ENCODE results near the gene GABBR2. TPM values are rescaled to one million over a fixed set of nuclear protein-coding genes. Genes with fewer than 3 reads are reported as not detected.

Gene GABBR2
- total and polyA plus RNA-seq, 4 donors, result 20.0 to 140 (median 93.3) TPM

DNA sequence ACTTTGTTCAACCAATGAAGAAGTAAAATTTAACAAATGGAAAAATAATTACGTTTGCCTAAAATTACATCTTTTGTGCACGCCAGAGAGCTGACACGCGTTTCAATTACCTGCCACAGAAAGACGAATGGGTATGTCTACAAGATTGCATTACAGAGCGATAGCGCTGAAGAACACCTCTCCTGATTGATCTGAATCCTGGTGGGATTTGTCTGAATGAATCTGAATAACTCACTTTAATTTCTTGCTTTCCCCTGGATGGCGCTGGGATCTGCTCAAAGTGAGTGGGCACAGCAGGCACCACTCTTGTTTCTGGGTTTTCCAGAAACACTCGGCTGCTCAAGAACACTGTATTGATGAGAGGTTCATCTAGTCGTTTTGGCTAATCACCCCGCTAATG, 304.5 kb downstream of the GABBR2 start:
- peaks cover 1% of the 10 kb centered on the region for H3K36me3 ChIP-seq (ENCODE audit: control insufficient read depth, insufficient read depth, low read length)
- no peaks in the 10 kb centered on the region for H3K9me3 ChIP-seq (ENCODE audit: control insufficient read depth, insufficient read depth, low read length)
- WGBS (ENCODE audit: insufficient coverage), result 64% methylated on average over 5 of the region's 11 CpGs
- H3K4me3 ChIP-seq (ENCODE audit: low read depth, low read length), result no peak overlapping the region
- no peak overlapping the region for H3K27ac ChIP-seq (ENCODE audit: low read depth, low read length)
- no peaks in the 10 kb centered on the region for H3K27me3 ChIP-seq (ENCODE audit: control insufficient read depth, insufficient read depth, low read length)
- H3K4me1 ChIP-seq (ENCODE audit: control insufficient read depth, insufficient read depth, low read length), result peaks cover 6% of the 10 kb centered on the region
- peak in 1 of 6 donors; percentile 54 for DNase-seq (ENCODE audit: low read depth in 4 of 6, low spot score in 6 of 6)

DNA sequence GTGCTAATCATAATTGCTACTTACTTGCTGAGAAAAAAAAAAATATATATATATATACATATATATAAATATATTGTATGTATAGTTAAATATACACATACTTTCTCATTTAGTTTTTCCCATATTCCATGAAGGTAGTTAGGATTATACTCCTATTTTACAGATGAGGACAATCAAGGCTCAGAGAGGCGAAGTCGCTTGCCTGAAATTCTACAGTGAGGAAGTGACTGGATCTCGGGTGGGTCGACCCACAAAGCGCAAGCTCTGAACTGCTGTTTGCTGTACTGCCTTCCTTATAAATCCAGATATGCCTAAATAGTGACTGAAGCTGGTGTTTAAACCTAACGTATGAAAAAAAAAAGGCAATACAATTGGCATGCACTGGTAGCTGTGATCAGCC, 305.0 kb downstream of the GABBR2 start:
- 81% methylated on average over 3 of the region's 6 CpGs for WGBS (ENCODE audit: insufficient coverage)
- peaks cover 6% of the 10 kb centered on the region for H3K4me1 ChIP-seq (ENCODE audit: control insufficient read depth, insufficient read depth, low read length)
- no peak for DNase-seq (ENCODE audit: low read depth in 4 of 6, low spot score in 6 of 6)
- H3K4me3 ChIP-seq (ENCODE audit: low read depth, low read length), result no peak overlapping the region
- H3K27ac ChIP-seq (ENCODE audit: low read depth, low read length), result no peak overlapping the region
- no peaks in the 10 kb centered on the region for H3K9me3 ChIP-seq (ENCODE audit: control insufficient read depth, insufficient read depth, low read length)
- no peaks in the 10 kb centered on the region for H3K36me3 ChIP-seq (ENCODE audit: control insufficient read depth, insufficient read depth, low read length)
- H3K27me3 ChIP-seq (ENCODE audit: control insufficient read depth, insufficient read depth, low read length), result no peaks in the 10 kb centered on the region

DNA sequence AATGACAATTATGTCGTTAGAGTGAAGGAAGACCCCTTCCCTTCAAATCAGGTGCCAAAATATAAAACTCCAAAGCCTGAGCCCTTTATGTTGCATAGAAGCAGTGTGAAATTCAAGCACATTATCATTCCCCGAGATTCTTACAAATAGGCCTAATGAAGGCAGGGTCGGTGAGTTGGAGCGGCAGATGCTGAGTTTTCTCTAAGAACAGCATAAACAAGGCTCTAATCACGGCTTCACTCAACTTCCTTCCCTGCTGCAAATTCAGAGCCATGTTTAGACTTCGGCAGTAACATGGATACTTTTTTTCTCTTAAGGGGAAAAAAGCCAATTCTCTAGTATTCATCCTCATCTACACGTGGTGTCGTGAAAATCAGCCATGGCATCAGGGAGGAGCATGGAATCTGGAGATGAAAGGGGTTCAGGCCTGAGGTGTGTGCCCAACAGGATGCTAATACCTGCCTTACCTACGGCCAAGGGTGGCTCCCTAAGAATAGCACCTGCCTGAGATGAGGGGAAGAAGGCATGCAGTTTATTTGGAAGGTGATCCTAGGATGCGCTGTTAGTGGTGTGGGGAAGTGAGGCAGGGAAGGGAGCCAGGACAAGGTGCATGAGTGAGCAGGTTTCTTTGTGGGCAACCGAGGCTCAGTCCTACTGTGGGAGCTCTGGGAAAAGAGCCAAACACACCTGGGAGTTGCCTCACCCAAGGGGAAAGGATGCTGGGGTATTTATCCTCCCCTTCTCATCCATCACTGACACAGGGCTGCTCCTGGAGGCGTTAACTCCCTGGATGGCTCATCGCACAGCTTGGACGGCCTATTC, 306.5 kb downstream of the GABBR2 start:
- no peaks in the 10 kb centered on the region for H3K27me3 ChIP-seq (ENCODE audit: control insufficient read depth, insufficient read depth, low read length)
- peaks cover 6% of the 10 kb centered on the region for H3K4me1 ChIP-seq (ENCODE audit: control insufficient read depth, insufficient read depth, low read length)
- no peaks in the 10 kb centered on the region for H3K36me3 ChIP-seq (ENCODE audit: control insufficient read depth, insufficient read depth, low read length)
- peak in 2 of 6 donors; percentile 37 to 43 for DNase-seq (ENCODE audit: low read depth in 4 of 6, low spot score in 6 of 6)
- 67% methylated on average over 5 of the region's 14 CpGs for WGBS (ENCODE audit: insufficient coverage)
- H3K4me3 ChIP-seq (ENCODE audit: low read depth, low read length), result no peak overlapping the region
- no peaks in the 10 kb centered on the region for H3K9me3 ChIP-seq (ENCODE audit: control insufficient read depth, insufficient read depth, low read length)
- H3K27ac ChIP-seq (ENCODE audit: low read depth, low read length), result peak overlapping the region; percentile 5

DNA sequence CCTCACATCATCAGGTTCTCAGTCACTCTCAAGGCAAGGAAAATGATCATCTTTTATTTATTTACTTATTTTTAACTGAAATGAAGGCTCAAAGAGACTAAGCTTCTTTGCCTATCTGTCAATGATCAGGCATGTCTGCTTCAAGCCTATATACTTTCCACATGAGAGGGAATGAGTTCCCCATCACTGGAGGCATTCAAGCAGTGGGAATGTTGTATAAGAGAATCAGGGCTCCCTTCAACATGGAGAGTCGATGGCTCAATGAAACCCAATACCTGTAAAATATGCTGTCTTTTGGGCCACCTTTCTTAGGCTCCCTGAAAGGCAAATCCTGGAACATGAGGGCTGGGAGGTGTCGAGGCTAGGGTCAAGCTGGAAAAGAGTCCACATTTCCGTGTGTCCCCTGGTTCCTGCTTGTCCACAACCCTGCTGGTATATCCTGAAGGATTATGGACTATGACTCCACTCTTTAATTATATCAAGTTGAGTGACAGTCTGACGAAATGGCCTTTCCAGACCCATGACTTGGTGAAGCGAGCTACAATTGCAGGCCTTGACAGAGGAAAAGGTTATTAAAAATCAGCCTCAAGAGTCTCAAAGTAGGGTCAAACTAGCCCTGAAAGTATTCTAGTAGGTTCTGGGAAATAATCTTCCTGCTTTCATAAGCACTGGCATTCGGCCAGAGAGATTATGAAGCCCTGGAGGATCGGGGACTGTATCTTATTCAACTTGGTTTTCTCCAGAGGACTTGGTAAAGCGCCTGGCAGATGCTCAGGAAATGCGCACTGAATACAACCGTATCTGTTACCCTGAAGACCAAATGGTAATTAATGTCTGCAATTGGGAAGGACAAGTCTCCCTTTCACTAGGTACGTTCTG, 307.4 kb downstream of the GABBR2 start:
- Histone ChIP-seq H3K27ac (ENCODE audit: low read depth, low read length) (peak overlapping the region; percentile 5), H3K4me1 (ENCODE audit: control insufficient read depth, insufficient read depth, low read length) (peaks cover 6% of the 10 kb centered on the region), H3K4me3 (ENCODE audit: low read depth, low read length) (no peak overlapping the region), H3K36me3 (ENCODE audit: control insufficient read depth, insufficient read depth, low read length) (no peaks in the 10 kb centered on the region), H3K9me3 (ENCODE audit: control insufficient read depth, insufficient read depth, low read length) (no peaks in the 10 kb centered on the region), H3K27me3 (ENCODE audit: control insufficient read depth, insufficient read depth, low read length) (no peaks in the 10 kb centered on the region)
- DNase-seq (ENCODE audit: low read depth in 4 of 6, low spot score in 6 of 6), result peak in 3 of 6 donors; percentile 24 to 88 (median 35)
- 43% methylated on average over 6 of the region's 11 CpGs for WGBS (ENCODE audit: insufficient coverage)

DNA sequence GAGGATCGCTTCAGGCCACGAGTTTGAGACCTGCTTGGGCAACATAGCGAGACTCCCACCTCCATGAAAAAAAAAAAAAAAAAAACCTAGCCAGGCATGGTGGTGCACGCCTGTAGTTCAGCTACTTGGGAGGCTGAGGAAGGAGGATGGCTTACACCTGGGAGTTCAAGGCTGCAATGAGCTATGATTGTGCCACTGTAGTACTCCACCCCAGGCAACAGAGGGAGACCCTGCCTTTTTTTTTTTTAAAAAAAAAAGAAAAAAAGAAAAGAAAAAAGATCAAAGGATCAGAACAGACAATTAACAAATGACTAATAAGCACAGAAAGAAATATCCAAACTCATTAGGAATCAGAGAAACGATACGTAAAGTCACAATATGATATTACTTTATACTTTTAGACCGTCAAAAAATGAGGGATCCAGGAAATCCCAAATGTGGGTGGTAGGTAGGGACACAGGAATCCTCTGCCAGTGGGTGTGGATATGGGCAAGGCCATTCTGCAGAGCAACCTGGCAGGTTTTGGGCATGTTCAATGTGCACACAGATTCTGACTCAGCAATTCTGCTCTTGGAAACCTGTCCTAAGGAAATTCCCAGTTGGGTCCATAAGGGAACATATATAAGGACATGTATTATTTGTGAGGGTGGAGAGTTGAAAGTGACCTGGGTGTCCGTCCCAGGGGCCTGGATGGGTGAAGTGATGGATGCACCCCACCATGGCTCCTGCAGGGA, 308.6 kb downstream of the GABBR2 start:
- no peak for DNase-seq (ENCODE audit: low read depth in 4 of 6, low spot score in 6 of 6)
- Histone ChIP-seq H3K4me3 (ENCODE audit: low read depth, low read length) (no peak overlapping the region), H3K27me3 (ENCODE audit: control insufficient read depth, insufficient read depth, low read length) (no peaks in the 10 kb centered on the region), H3K4me1 (ENCODE audit: control insufficient read depth, insufficient read depth, low read length) (peaks cover 6% of the 10 kb centered on the region), H3K36me3 (ENCODE audit: control insufficient read depth, insufficient read depth, low read length) (no peaks in the 10 kb centered on the region), H3K27ac (ENCODE audit: low read depth, low read length) (no peak overlapping the region), H3K9me3 (ENCODE audit: control insufficient read depth, insufficient read depth, low read length) (no peaks in the 10 kb centered on the region)
- WGBS (ENCODE audit: insufficient coverage), result 94% methylated on average over 3 of the region's 8 CpGs

DNA sequence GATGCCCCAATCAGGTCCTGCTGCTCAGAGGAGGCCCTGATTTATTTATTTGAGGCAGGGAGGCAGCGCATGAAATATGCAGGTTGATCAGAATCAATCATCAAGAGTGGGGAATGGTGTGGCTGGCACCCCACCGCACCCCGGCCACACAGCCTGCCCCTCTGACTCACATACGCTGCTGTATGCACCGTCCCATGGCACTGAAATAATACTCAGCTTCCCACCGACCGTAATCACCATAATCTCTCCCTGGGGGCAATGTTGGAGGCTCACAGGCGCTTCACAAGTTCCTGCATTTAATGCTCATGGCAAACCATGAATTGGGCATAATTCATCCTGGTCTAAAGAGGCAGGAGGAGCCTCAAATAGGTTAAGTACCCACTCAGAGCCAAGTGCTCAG, 312.1 kb downstream of the GABBR2 start:
- Histone ChIP-seq H3K27me3 (ENCODE audit: control insufficient read depth, insufficient read depth, low read length) (no peaks in the 10 kb centered on the region), H3K4me1 (ENCODE audit: control insufficient read depth, insufficient read depth, low read length) (no peaks in the 10 kb centered on the region), H3K36me3 (ENCODE audit: control insufficient read depth, insufficient read depth, low read length) (peaks cover 18% of the 10 kb centered on the region), H3K4me3 (ENCODE audit: low read depth, low read length) (no peak overlapping the region), H3K9me3 (ENCODE audit: control insufficient read depth, insufficient read depth, low read length) (no peaks in the 10 kb centered on the region), H3K27ac (ENCODE audit: low read depth, low read length) (no peak overlapping the region)
- 62% methylated on average over 6 of the region's 8 CpGs for WGBS (ENCODE audit: insufficient coverage)
- peak in 1 of 6 donors; percentile 31 for DNase-seq (ENCODE audit: low read depth in 4 of 6, low spot score in 6 of 6)

DNA sequence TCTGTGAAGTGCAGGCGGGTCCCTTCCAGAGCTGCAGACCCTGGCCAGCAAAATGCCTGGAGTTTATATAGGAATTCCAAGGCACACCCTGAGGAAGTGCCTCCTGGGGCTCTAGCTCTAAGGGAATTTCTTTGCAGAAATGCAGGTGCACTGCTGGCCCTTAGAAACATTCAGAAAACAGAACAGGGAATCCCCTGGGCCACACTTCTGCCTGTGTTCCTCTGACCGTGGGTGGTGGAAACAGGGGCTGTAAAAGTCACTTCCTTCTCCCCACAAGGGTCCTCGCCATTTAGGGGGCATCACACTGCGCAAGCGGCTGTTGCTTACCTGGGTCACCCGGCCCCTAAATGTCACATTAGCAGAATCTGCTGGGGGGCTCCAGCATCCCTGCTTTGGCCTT, 312.5 kb downstream of the GABBR2 start:
- WGBS (ENCODE audit: insufficient coverage), result 85% methylated on average over 6 of the region's 6 CpGs

DNA sequence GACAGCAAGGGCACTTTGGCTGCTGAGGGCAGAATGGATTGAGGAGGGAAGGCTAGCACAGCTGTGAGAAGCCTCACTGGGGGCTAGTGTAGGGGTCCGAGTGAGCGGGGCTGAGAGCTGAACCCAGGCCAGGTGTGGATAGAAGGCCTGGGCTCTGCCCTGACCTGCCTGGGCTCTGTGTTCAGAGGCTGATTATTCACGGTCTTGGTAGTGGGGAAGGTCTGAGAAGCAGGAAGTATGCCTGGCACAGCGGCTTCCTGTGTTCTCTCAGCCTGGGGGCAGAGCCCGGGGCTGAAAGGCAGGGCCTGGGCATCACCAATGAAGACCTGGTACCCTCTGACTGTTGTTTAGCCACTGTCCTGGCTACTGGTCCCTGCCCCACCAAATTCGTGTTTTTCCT, 316.9 kb downstream of the GABBR2 start:
- no peak for DNase-seq (ENCODE audit: low read depth in 4 of 6, low spot score in 6 of 6)
- H3K27ac ChIP-seq (ENCODE audit: low read depth, low read length), result no peak overlapping the region
- H3K36me3 ChIP-seq (ENCODE audit: control insufficient read depth, insufficient read depth, low read length), result peaks cover 38% of the 10 kb centered on the region
- no peaks in the 10 kb centered on the region for H3K27me3 ChIP-seq (ENCODE audit: control insufficient read depth, insufficient read depth, low read length)
- H3K4me3 ChIP-seq (ENCODE audit: low read depth, low read length), result no peak overlapping the region
- no peaks in the 10 kb centered on the region for H3K9me3 ChIP-seq (ENCODE audit: control insufficient read depth, insufficient read depth, low read length)
- H3K4me1 ChIP-seq (ENCODE audit: control insufficient read depth, insufficient read depth, low read length), result no peaks in the 10 kb centered on the region
- 95% methylated on average over 5 of the region's 6 CpGs for WGBS (ENCODE audit: insufficient coverage)

More for the DNA sequence above, 312.5 kb downstream of the GABBR2 start:
- DNase-seq (ENCODE audit: low read depth in 4 of 6, low spot score in 6 of 6), result no peak
- Histone ChIP-seq H3K36me3 (ENCODE audit: control insufficient read depth, insufficient read depth, low read length) (peaks cover 23% of the 10 kb centered on the region), H3K27ac (ENCODE audit: low read depth, low read length) (no peak overlapping the region), H3K9me3 (ENCODE audit: control insufficient read depth, insufficient read depth, low read length) (no peaks in the 10 kb centered on the region), H3K4me1 (ENCODE audit: control insufficient read depth, insufficient read depth, low read length) (no peaks in the 10 kb centered on the region), H3K4me3 (ENCODE audit: low read depth, low read length) (no peak overlapping the region), H3K27me3 (ENCODE audit: control insufficient read depth, insufficient read depth, low read length) (no peaks in the 10 kb centered on the region)

DNA sequence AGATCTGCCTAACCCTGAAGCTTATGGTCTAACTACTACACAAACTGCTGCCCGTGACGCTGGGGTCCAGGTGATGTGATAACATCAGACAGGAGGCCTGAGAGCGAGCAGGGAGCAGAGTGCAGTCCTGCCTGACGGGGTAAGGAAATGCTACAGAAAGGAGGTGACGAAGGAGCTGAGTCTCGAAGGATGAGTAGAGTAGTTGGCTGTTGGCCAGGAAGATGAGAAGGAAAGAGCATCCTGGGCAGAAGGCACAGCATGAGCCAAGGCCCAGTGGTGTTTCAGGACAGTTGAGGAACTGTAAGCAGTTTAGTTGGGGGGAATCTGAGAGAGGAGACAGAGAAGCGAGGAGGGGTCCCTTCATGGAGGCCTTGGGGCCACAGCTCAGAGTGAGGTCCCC, 317.3 kb downstream of the GABBR2 start:
- H3K36me3 ChIP-seq (ENCODE audit: control insufficient read depth, insufficient read depth, low read length), result peaks cover 42% of the 10 kb centered on the region
- no peaks in the 10 kb centered on the region for H3K27me3 ChIP-seq (ENCODE audit: control insufficient read depth, insufficient read depth, low read length)

More for the DNA sequence above, 317.3 kb downstream of the GABBR2 start:
- no peaks in the 10 kb centered on the region for H3K9me3 ChIP-seq (ENCODE audit: control insufficient read depth, insufficient read depth, low read length)
- H3K4me3 ChIP-seq (ENCODE audit: low read depth, low read length), result no peak overlapping the region
- no peak for DNase-seq (ENCODE audit: low read depth in 4 of 6, low spot score in 6 of 6)
- no peak overlapping the region for H3K27ac ChIP-seq (ENCODE audit: low read depth, low read length)
- WGBS (ENCODE audit: insufficient coverage), result 89% methylated on average over 7 of the region's 7 CpGs
- no peaks in the 10 kb centered on the region for H3K4me1 ChIP-seq (ENCODE audit: control insufficient read depth, insufficient read depth, low read length)

All from spinal cord (tissue), 10 donors.